ENCODE measurements around the gene ENTPD1. TPM values are rescaled to one million over a fixed set of nuclear protein-coding genes. Genes with fewer than 3 reads are reported as not detected.
"Not testable (repeated sequence)": the region's sequence is repeated elsewhere in the genome, so short reads cannot be mapped to it uniquely, and the experiment has no call there.

ENTPD1 gene, protein sequence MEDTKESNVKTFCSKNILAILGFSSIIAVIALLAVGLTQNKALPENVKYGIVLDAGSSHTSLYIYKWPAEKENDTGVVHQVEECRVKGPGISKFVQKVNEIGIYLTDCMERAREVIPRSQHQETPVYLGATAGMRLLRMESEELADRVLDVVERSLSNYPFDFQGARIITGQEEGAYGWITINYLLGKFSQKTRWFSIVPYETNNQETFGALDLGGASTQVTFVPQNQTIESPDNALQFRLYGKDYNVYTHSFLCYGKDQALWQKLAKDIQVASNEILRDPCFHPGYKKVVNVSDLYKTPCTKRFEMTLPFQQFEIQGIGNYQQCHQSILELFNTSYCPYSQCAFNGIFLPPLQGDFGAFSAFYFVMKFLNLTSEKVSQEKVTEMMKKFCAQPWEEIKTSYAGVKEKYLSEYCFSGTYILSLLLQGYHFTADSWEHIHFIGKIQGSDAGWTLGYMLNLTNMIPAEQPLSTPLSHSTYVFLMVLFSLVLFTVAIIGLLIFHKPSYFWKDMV
- 0.03 TPM in 1 of 2 replicates, not detected in the other for total RNA-seq (2014; rRNA removed; shearing (Covaris generic); ENCODE audit: low replicate concordance)

- no peak for DNase-seq (ENCODE audit: low read depth)
Measured at GRCh38 chr10:95756041-95756761, at the start of gene ENTPD1. ENTPD1 (plus strand) TSS chr10:95756163; CDS start chr10:95756240, 77 bp downstream.

GRCh38 chr10:95706573-95706972 is 49.4 kb upstream of the ENTPD1 start:
- no peak for DNase-seq (ENCODE audit: low read depth)
- in situ Hi-C loops (cut with HindIII; ENCODE audit: low pct_unique_long_range_greater_than_20kb, low sequenced_read_pairs), result no loop called here

More at GRCh38 chr10:95756041-95756761, at the start of gene ENTPD1:
- in situ Hi-C loops (cut with HindIII; ENCODE audit: low pct_unique_long_range_greater_than_20kb, low sequenced_read_pairs), result no loop called here

DNA sequence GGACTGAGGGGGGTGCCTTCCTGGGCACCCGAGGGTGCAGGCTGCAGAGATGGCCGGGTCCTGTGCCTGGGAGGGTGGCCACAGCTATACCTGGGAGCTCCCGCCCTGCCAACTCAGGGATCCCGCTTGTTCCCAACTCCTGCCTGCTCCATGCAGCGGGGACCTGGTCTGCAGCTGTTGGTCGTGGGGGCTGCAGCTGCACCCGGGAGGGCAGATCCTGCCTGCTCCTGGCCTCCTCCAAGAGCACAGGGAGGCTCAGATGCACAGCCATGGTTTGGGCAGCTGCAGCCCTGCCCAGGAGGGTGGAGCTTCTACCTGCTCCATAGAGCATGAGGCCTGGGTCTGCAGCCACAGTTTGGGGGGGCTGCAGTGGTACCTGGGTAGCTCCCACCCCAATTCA is 49.0 kb upstream of the ENTPD1 start:
- no peak for DNase-seq (ENCODE audit: low read depth)
- in situ Hi-C loops (cut with HindIII; ENCODE audit: low pct_unique_long_range_greater_than_20kb, low sequenced_read_pairs), result no loop called here

GRCh38 chr10:95711492-95711891 is 44.5 kb upstream of the ENTPD1 start:
- in situ Hi-C loops (cut with HindIII; ENCODE audit: low pct_unique_long_range_greater_than_20kb, low sequenced_read_pairs), result no loop called here
- DNase-seq (ENCODE audit: low read depth), result no peak

- in situ Hi-C loops (cut with HindIII; ENCODE audit: low pct_unique_long_range_greater_than_20kb, low sequenced_read_pairs), result no loop called here
Measured at GRCh38 chr10:95716466-95716865, 39.5 kb upstream of the ENTPD1 start.

DNA sequence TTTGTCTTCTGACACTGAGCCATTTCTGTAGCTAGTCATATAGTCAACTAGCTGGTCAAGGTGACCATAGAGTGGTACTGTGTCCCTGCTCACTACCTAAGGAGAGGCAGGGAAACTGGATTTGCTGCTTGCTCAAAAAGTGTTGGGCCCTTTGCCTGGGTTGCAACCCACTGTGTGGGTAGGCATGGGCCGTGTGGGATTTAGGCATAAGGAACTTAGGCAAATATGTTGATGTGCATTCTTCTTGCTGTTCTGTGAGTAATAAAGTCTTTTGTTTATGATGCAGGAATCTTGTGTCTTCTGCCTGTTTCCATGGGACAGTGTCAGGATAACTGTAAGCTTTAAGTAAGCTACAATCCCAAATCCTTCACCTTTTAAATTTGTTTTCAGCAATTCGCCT is 39.1 kb upstream of the ENTPD1 start:
- in situ Hi-C loops (cut with HindIII; ENCODE audit: low pct_unique_long_range_greater_than_20kb, low sequenced_read_pairs), result no loop called here
- no peak for DNase-seq (ENCODE audit: low read depth)

More at GRCh38 chr10:95716466-95716865, 39.5 kb upstream of the ENTPD1 start:
- no peak for DNase-seq (ENCODE audit: low read depth)

GRCh38 chr10:95720745-95721144 is 35.2 kb upstream of the ENTPD1 start:
- DNase-seq (ENCODE audit: low read depth); in situ Hi-C loops (cut with HindIII; ENCODE audit: low pct_unique_long_range_greater_than_20kb, low sequenced_read_pairs): not testable (repeated sequence)

GRCh38 chr10:95722496-95722895 is 33.5 kb upstream of the ENTPD1 start:
- DNase-seq (ENCODE audit: low read depth); in situ Hi-C loops (cut with HindIII; ENCODE audit: low pct_unique_long_range_greater_than_20kb, low sequenced_read_pairs): not testable (repeated sequence)

GRCh38 chr10:95728526-95728925 is 27.4 kb upstream of the ENTPD1 start:
- in situ Hi-C loops (cut with HindIII; ENCODE audit: low pct_unique_long_range_greater_than_20kb, low sequenced_read_pairs), result no loop called here
- no peak for DNase-seq (ENCODE audit: low read depth)

- DNase-seq (ENCODE audit: low read depth), result no peak
Measured at GRCh38 chr10:95729323-95730055, 26.5 kb upstream of the ENTPD1 start.

GRCh38 chr10:95730233-95730632 is 25.7 kb upstream of the ENTPD1 start:
- DNase-seq (ENCODE audit: low read depth), result no peak
- in situ Hi-C loops (cut with HindIII; ENCODE audit: low pct_unique_long_range_greater_than_20kb, low sequenced_read_pairs), result no loop called here

More at GRCh38 chr10:95729323-95730055, 26.5 kb upstream of the ENTPD1 start:
- in situ Hi-C loops (cut with HindIII; ENCODE audit: low pct_unique_long_range_greater_than_20kb, low sequenced_read_pairs), result no loop called here

GRCh38 chr10:95732907-95733306 is 23.1 kb upstream of the ENTPD1 start:
- in situ Hi-C loops (cut with HindIII; ENCODE audit: low pct_unique_long_range_greater_than_20kb, low sequenced_read_pairs), result not testable (repeated sequence)

DNA sequence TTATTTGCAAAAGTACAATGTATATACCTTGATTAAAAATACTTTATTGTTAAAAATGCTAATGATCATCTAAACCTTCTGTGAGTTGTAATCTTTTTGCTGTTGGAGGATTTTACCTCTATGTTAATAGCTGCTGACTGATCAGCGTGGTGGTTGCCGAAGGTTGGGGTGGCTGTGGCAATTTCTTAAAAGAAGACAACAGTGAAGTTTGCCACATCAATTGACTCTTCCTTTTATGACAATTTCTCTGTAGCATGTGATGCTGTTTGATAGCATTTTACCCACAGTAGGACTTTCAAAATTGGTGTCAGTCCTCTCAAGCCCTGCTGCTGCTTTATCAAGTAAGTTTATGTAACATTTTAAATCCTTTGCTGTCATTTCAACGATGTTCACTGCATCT is 16.9 kb upstream of the ENTPD1 start:
- in situ Hi-C loops (cut with HindIII; ENCODE audit: low pct_unique_long_range_greater_than_20kb, low sequenced_read_pairs), result no loop called here
- no peak for DNase-seq (ENCODE audit: low read depth)

More at GRCh38 chr10:95732907-95733306, 23.1 kb upstream of the ENTPD1 start:
- DNase-seq (ENCODE audit: low read depth), result not testable (repeated sequence)

- in situ Hi-C loops (cut with HindIII; ENCODE audit: low pct_unique_long_range_greater_than_20kb, low sequenced_read_pairs), result no loop called here
- no peak for DNase-seq (ENCODE audit: low read depth)
Measured at GRCh38 chr10:95741807-95742467, 14.0 kb upstream of the ENTPD1 start.

- in situ Hi-C loops (cut with HindIII; ENCODE audit: low pct_unique_long_range_greater_than_20kb, low sequenced_read_pairs), result no loop called here
- DNase-seq (ENCODE audit: low read depth), result no peak
Measured at GRCh38 chr10:95742485-95742884, 13.5 kb upstream of the ENTPD1 start.

- in situ Hi-C loops (cut with HindIII; ENCODE audit: low pct_unique_long_range_greater_than_20kb, low sequenced_read_pairs), result no loop called here
Measured at GRCh38 chr10:95742962-95743535, 12.9 kb upstream of the ENTPD1 start.

GRCh38 chr10:95745501-95745900 is 10.5 kb upstream of the ENTPD1 start:
- DNase-seq (ENCODE audit: low read depth), result no peak
- in situ Hi-C loops (cut with HindIII; ENCODE audit: low pct_unique_long_range_greater_than_20kb, low sequenced_read_pairs), result no loop called here

More at GRCh38 chr10:95742962-95743535, 12.9 kb upstream of the ENTPD1 start:
- no peak for DNase-seq (ENCODE audit: low read depth)
